ENCODE measurements around the gene KIF1B. TPM values are rescaled to one million over a fixed set of nuclear protein-coding genes. Genes with fewer than 3 reads are reported as not detected.
"Not testable (repeated sequence)": the region's sequence is repeated elsewhere in the genome, so short reads cannot be mapped to it uniquely, and the experiment has no call there.

The KIF1B gene
- total RNA-seq, 2 experiments from 2014 or later, result 14.1 to 15.6 TPM

- ChIA-PET POLR2A (no interaction called here), CTCF (interaction anchor here (0.6 to 1.5 kb wide), 2 partner anchors 12 to 187 kb away, joined by 3 read pairs; partner anchors contain the start of gene KIF1B)
Measured at GRCh38 chr1:10396870-10397269, 186.5 kb downstream of the KIF1B start.

GRCh38 chr1:10398278-10398733 lies 187.9 kb downstream of the KIF1B start:
- ChIA-PET CTCF (interaction anchor here (0.7 to 1.9 kb wide), 4 partner anchors 11 to 32 kb away, joined by 3 to 7 read pairs (median 4); partner anchors contain the start of gene CENPS), POLR2A (interaction anchor here (0.5 kb wide), 1 partner anchor 616 kb away, joined by 3 read pairs; no protein-coding TSS in a partner anchor)
- Mint-ChIP-seq H3K36me3 (ENCODE audit: low read depth) (peaks cover 12% of the 10 kb centered on the region), H3K4me1 (peaks cover 29% of the 10 kb centered on the region), H3K27me3 (no peaks in the 10 kb centered on the region), H3K9me3 (peaks cover 4% of the 10 kb centered on the region), H3K27ac (peak overlapping the region; percentile 73), H3K4me3 (peak overlapping the region; percentile 92)
- DNase-seq, result no peak

More at GRCh38 chr1:10396870-10397269, 186.5 kb downstream of the KIF1B start:
- H3K27me3 Mint-ChIP-seq, result no peaks in the 10 kb centered on the region
- H3K4me3 Mint-ChIP-seq, result peak overlapping the region; percentile 8
- no peak overlapping the region for H3K27ac Mint-ChIP-seq
- H3K4me1 Mint-ChIP-seq, result peaks cover 26% of the 10 kb centered on the region
- peaks cover 4% of the 10 kb centered on the region for H3K9me3 Mint-ChIP-seq
- peaks cover 9% of the 10 kb centered on the region for H3K36me3 Mint-ChIP-seq (ENCODE audit: low read depth)
- no peak for DNase-seq

- peaks cover 4% of the 10 kb centered on the region for H3K9me3 Mint-ChIP-seq
- ChIA-PET POLR2A (interaction anchor here (0.5 to 0.6 kb wide), 2 partner anchors 445 to 616 kb away, joined by 3 to 4 read pairs; no protein-coding TSS in a partner anchor), CTCF (interaction anchor here (0.7 to 2.1 kb wide), 5 partner anchors 8 to 32 kb away, joined by 3 to 7 read pairs (median 4); partner anchors contain the start of gene CENPS)
- peaks cover 31% of the 10 kb centered on the region for H3K4me1 Mint-ChIP-seq
- H3K27me3 Mint-ChIP-seq, result no peaks in the 10 kb centered on the region
- peak within 1 kb of the TSS; percentile 92 for H3K4me3 Mint-ChIP-seq
- peaks cover 16% of the 10 kb centered on the region for H3K36me3 Mint-ChIP-seq (ENCODE audit: low read depth)
- DNase-seq, result peak; percentile 98
- peak within 1 kb of the TSS; percentile 73 for H3K27ac Mint-ChIP-seq
Measured at GRCh38 chr1:10398734-10399443, 188.5 kb downstream of the KIF1B start, which contains the start of gene PGD. TSS of gene PGD (plus strand) at chr1:10399064. CDS start at chr1:10399118, 54 bp downstream.

GRCh38 chr1:10399444-10399941 lies 189.1 kb downstream of the KIF1B start:
- no peaks in the 10 kb centered on the region for H3K9me3 Mint-ChIP-seq
- H3K27me3 Mint-ChIP-seq, result no peaks in the 10 kb centered on the region
- peak overlapping the region; percentile 78 for H3K4me3 Mint-ChIP-seq
- CTCF ChIA-PET, result interaction anchor here (1.0 to 2.1 kb wide), 3 partner anchors 9 to 15 kb away, joined by 3 to 5 read pairs (median 4); no protein-coding TSS in a partner anchor
- peaks cover 21% of the 10 kb centered on the region for H3K36me3 Mint-ChIP-seq (ENCODE audit: low read depth)
- POLR2A ChIA-PET, result interaction anchor here (0.6 kb wide), 1 partner anchor 446 kb away, joined by 4 read pairs; no protein-coding TSS in a partner anchor
- peak overlapping the region; percentile 54 for H3K27ac Mint-ChIP-seq
- peaks cover 31% of the 10 kb centered on the region for H3K4me1 Mint-ChIP-seq
- no peak for DNase-seq

- Mint-ChIP-seq H3K27me3 (no peaks in the 10 kb centered on the region), H3K4me1 (peaks cover 31% of the 10 kb centered on the region), H3K27ac (peak overlapping the region; percentile 54), H3K4me3 (peak overlapping the region; percentile 78), H3K36me3 (ENCODE audit: low read depth) (peaks cover 21% of the 10 kb centered on the region), H3K9me3 (no peaks in the 10 kb centered on the region)
- ChIA-PET CTCF (interaction anchor here (1.0 to 2.1 kb wide), 3 partner anchors 9 to 15 kb away, joined by 3 to 5 read pairs (median 4); no protein-coding TSS in a partner anchor), POLR2A (no interaction called here)
- DNase-seq, result no peak
Measured at GRCh38 chr1:10400013-10400412, 189.6 kb downstream of the KIF1B start.

- ChIA-PET CTCF (interaction anchor here (1.2 to 2.3 kb wide), 2 partner anchors 14 to 29 kb away, joined by 4 to 7 read pairs; partner anchors contain the start of gene CENPS), POLR2A (no interaction called here)
- Mint-ChIP-seq H3K27ac (no peak overlapping the region), H3K4me1 (peaks cover 31% of the 10 kb centered on the region), H3K27me3 (no peaks in the 10 kb centered on the region), H3K36me3 (ENCODE audit: low read depth) (peaks cover 21% of the 10 kb centered on the region), H3K4me3 (no peak overlapping the region), H3K9me3 (no peaks in the 10 kb centered on the region)
- no peak for DNase-seq
Measured at GRCh38 chr1:10401281-10401680, 190.9 kb downstream of the KIF1B start.

GRCh38 chr1:10402729-10403274 lies 192.4 kb downstream of the KIF1B start:
- Mint-ChIP-seq H3K27ac (no peak overlapping the region), H3K4me3 (no peak overlapping the region), H3K36me3 (ENCODE audit: low read depth) (peaks cover 32% of the 10 kb centered on the region), H3K9me3 (no peaks in the 10 kb centered on the region), H3K4me1 (peaks cover 28% of the 10 kb centered on the region), H3K27me3 (no peaks in the 10 kb centered on the region)
- ChIA-PET CTCF (interaction anchor here (2.3 kb wide), 1 partner anchor 28 kb away, joined by 7 read pairs; the partner anchor contains the start of gene CENPS), POLR2A (no interaction called here)
- no peak for DNase-seq

GRCh38 chr1:10407201-10407600 lies 196.8 kb downstream of the KIF1B start:
- H3K4me1 Mint-ChIP-seq, result peaks cover 2% of the 10 kb centered on the region
- H3K4me3 Mint-ChIP-seq, result no peak overlapping the region
- DNase-seq, result no peak
- H3K27ac Mint-ChIP-seq, result no peak overlapping the region
- H3K9me3 Mint-ChIP-seq, result no peaks in the 10 kb centered on the region
- ChIA-PET POLR2A (no interaction called here), CTCF (interaction anchor here (1.6 kb wide), 1 partner anchor 23 kb away, joined by 3 read pairs; no protein-coding TSS in a partner anchor)
- no peaks in the 10 kb centered on the region for H3K27me3 Mint-ChIP-seq
- peaks cover 38% of the 10 kb centered on the region for H3K36me3 Mint-ChIP-seq (ENCODE audit: low read depth)

- H3K36me3 Mint-ChIP-seq (ENCODE audit: low read depth), result peaks cover 67% of the 10 kb centered on the region
- peak overlapping the region; percentile 31 for H3K4me3 Mint-ChIP-seq
- DNase-seq, result peak; percentile 35
- ChIA-PET CTCF (interaction anchor here (0.6 to 2.3 kb wide), 6 partner anchors 14 to 399 kb away, joined by 3 to 12 read pairs (median 3); partner anchors contain the start of genes CENPS and PGD), POLR2A (no interaction called here)
- H3K4me1 Mint-ChIP-seq, result peaks cover 16% of the 10 kb centered on the region
- H3K27ac Mint-ChIP-seq, result peak overlapping the region; percentile 87
- no peaks in the 10 kb centered on the region for H3K27me3 Mint-ChIP-seq
- no peaks in the 10 kb centered on the region for H3K9me3 Mint-ChIP-seq
Measured at GRCh38 chr1:10415211-10415930, 205.0 kb downstream of the KIF1B start.

- peak overlapping the region; percentile 87 for H3K27ac Mint-ChIP-seq
- not testable (repeated sequence) for H3K9me3 Mint-ChIP-seq, H3K27me3 Mint-ChIP-seq, H3K4me3 Mint-ChIP-seq, DNase-seq
- ChIA-PET CTCF (interaction anchor here (0.6 to 2.3 kb wide), 3 partner anchors 14 to 57 kb away, joined by 3 to 12 read pairs (median 3); partner anchors contain the start of gene CENPS), POLR2A (interaction anchor here (0.6 kb wide), 1 partner anchor 207 kb away, joined by 3 read pairs; no protein-coding TSS in a partner anchor)
- peaks cover 16% of the 10 kb centered on the region for H3K4me1 Mint-ChIP-seq
- peaks cover 66% of the 10 kb centered on the region for H3K36me3 Mint-ChIP-seq (ENCODE audit: low read depth)
Measured at GRCh38 chr1:10415967-10416366, 205.6 kb downstream of the KIF1B start.

GRCh38 chr1:10418741-10419140 lies 208.4 kb downstream of the KIF1B start:
- H3K4me3 Mint-ChIP-seq, H3K27ac Mint-ChIP-seq, H3K27me3 Mint-ChIP-seq, H3K9me3 Mint-ChIP-seq, DNase-seq, POLR2A ChIA-PET: not testable (repeated sequence)
- Mint-ChIP-seq H3K36me3 (ENCODE audit: low read depth) (peaks cover 46% of the 10 kb centered on the region), H3K4me1 (peaks cover 16% of the 10 kb centered on the region)
- CTCF ChIA-PET, result interaction anchor here (0.7 to 1.2 kb wide), 2 partner anchors 504 to 526 kb away, joined by 3 to 4 read pairs; no protein-coding TSS in a partner anchor

- H3K36me3 Mint-ChIP-seq (ENCODE audit: low read depth), result peaks cover 42% of the 10 kb centered on the region
- H3K27ac Mint-ChIP-seq, result no peak overlapping the region
- no peaks in the 10 kb centered on the region for H3K27me3 Mint-ChIP-seq
- ChIA-PET POLR2A (no interaction called here), CTCF (interaction anchor here (0.7 to 1.2 kb wide), 3 partner anchors 11 to 1300 kb away, joined by 3 read pairs; partner anchors contain the start of gene CENPS)
- H3K4me1 Mint-ChIP-seq, result peaks cover 12% of the 10 kb centered on the region
- no peak for DNase-seq
- H3K4me3 Mint-ChIP-seq, result no peak overlapping the region
- H3K9me3 Mint-ChIP-seq, result no peaks in the 10 kb centered on the region
Measured at GRCh38 chr1:10419351-10419750, 209.0 kb downstream of the KIF1B start.
